ENCODE data around the gene PPIA.

DNA sequence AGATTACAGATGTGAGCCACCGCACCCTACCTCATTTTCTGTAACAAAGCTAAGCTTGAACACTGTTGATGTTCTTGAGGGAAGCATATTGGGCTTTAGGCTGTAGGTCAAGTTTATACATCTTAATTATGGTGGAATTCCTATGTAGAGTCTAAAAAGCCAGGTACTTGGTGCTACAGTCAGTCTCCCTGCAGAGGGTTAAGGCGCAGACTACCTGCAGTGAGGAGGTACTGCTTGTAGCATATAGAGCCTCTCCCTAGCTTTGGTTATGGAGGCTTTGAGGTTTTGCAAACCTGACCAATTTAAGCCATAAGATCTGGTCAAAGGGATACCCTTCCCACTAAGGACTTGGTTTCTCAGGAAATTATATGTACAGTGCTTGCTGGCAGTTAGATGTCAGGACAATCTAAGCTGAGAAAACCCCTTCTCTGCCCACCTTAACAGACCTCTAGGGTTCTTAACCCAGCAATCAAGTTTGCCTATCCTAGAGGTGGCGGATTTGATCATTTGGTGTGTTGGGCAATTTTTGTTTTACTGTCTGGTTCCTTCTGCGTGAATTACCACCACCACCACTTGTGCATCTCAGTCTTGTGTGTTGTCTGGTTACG is 6.0 kb downstream of the PPIA start:
- TF ChIP-seq POLR2A (IDR thresholded peaks at IDR 0.05; ENCODE audit: low read depth, low read length) (peak; percentile 42; the same call in 1 of the 2 replicates), POLR2AphosphoS5 (IDR thresholded peaks at IDR 0.05; ENCODE audit: low read depth, low read length) (peak; percentile 35; the same call in 1 of the 2 replicates)
